Kidney (tissue), 14 donors: ENCODE results near the gene USP35. TPM values are rescaled to one million over a fixed set of nuclear protein-coding genes. Genes with fewer than 3 reads are reported as not detected.

Experiments used
- DNase-seq, 5 donors: peaks; one replicate each; pipeline ENCODE4 v3.0.0-alpha.2; 2013 to 2020
- FAIRE-seq: peaks from 2 replicates; lab custom pipeline; 2012; peaks lifted over from hg19 to GRCh38; lab: Jason Lieb, UNC
- H3K27ac ChIP-seq, 2 donors: one replicate each; pipeline ENCODE4 v1.7.0; 2013; ENCODE audit warnings: low read depth in 2 of 2, low read length in 2 of 2, inconsistent platforms in 1 of 2
- H3K27me3 ChIP-seq: one replicate; pipeline ENCODE4 v1.7.1; 2013; ENCODE audit warnings: low read length, inconsistent platforms; ENCODE audit not compliant: control insufficient read depth, insufficient read depth
- H3K36me3 ChIP-seq, 3 donors: one replicate each; pipeline versions ENCODE4 v1.7.0 to v1.7.1; 2013; ENCODE audit warnings: low read length in 3 of 3, control low read depth in 1 of 3, inconsistent platforms in 1 of 3; ENCODE audit not compliant: insufficient read depth in 3 of 3, control insufficient read depth in 2 of 3
- H3K4me1 ChIP-seq, 3 donors: one replicate each; pipeline versions ENCODE4 v1.7.0 to v1.7.1; 2013; ENCODE audit warnings: low read length in 3 of 3, inconsistent platforms in 1 of 3, low read depth in 1 of 3; ENCODE audit not compliant: control insufficient read depth in 2 of 3, insufficient read depth in 2 of 3
- H3K4me3 ChIP-seq, 3 donors: one replicate each; pipeline versions ENCODE4 v1.7.0 to v1.8.1; 2013; ENCODE audit warnings: low read length in 3 of 3, control low read depth in 1 of 3, inconsistent platforms in 1 of 3
- H3K9ac ChIP-seq, 3 donors: one replicate each; pipeline versions ENCODE4 v1.7.0 to v1.7.1; 2013; ENCODE audit warnings: low read length in 3 of 3, control low read depth in 1 of 3, inconsistent platforms in 1 of 3
- H3K9me3 ChIP-seq, 3 donors: one replicate each; pipeline versions ENCODE4 v1.7.0 to v1.7.1; 2013; ENCODE audit warnings: low read length in 3 of 3, control low read depth in 1 of 3, inconsistent platforms in 1 of 3; ENCODE audit not compliant: control insufficient read depth in 2 of 3, insufficient read depth in 1 of 3
- intact Hi-C: fragments of 100-400 bp; cut with DNase I; formaldehyde crosslinking; loops from one replicate; pipeline ENCODE4 v1.11.1; 2022
- polyA plus RNA-seq: library from polyadenylated mRNA; stranded (reverse); fragments of 350-450 nt; fragmentation: Illumina TruSeq; extraction: RNeasy Lipid Tissue Mini Kit (QIAGEN cat#74804); gene quantifications from one replicate; pipeline ENCODE4 v1.2.3, GENCODE V29; 2014; ENCODE audit warnings: low read depth, low replicate concordance; ENCODE audit not compliant: insufficient read depth
- total RNA-seq: library from RNA; stranded (reverse); fragmentation: NEBNext Ultra II Directional; extraction: Animal tissue kit (Norgen Biotek cat#: 25700); gene quantifications from one replicate; pipeline ENCODE4 v1.2.1, GENCODE V29; 2021
- TF ChIP-seq, protein P1 (sequence below): IDR thresholded peaks from 3 replicates; pipeline ENCODE4 v1.5.1; 2012; ENCODE audit warnings: mild to moderate bottlenecking, moderate library complexity, borderline replicate concordance; ENCODE audit not compliant: insufficient read depth; ENCODE audit errors: extremely low read depth
- donor health status: control.
- donor health status: control.
- donor health status: control.
- donor health status: control.
- donor health status: control.
- donor health status: DM: yes; HTN: yes; CAD: no.
- donor health status: Normal renal cell carcinoma (clear cell type).

Gene USP35
- total and polyA plus RNA-seq, 2 donors from 2014 or later = 4.0 to 7.7 TPM

DNA sequence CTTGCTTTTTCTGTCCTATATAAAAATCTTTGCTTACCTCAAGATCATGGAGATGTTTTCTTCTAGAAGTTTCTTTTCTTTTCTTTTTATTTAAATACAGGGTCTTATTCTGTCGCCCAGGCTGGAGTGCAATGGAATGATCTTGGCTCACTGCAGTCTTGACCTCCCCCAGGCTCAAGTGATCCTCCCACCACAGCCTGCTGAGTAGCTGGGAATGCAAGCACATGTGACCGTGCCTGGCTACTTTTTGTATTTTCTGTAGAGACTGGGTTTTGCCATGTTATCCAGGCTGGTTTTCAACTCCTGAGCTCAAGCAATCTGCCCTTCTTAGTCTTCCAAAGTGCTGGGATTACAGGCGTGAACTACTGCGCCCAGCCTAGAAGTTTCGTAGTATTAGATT is 45.3 kb downstream of the USP35 start:
- no peaks in the 10 kb centered on the region for H3K27me3 ChIP-seq
- H3K4me3 ChIP-seq = no peak overlapping the region
- H3K9ac ChIP-seq = no peak overlapping the region
- H3K36me3 ChIP-seq = no peaks in the 10 kb centered on the region
- FAIRE-seq = no peak
- no peaks in the 10 kb centered on the region for H3K4me1 ChIP-seq
- TF ChIP-seq, protein P1, sequence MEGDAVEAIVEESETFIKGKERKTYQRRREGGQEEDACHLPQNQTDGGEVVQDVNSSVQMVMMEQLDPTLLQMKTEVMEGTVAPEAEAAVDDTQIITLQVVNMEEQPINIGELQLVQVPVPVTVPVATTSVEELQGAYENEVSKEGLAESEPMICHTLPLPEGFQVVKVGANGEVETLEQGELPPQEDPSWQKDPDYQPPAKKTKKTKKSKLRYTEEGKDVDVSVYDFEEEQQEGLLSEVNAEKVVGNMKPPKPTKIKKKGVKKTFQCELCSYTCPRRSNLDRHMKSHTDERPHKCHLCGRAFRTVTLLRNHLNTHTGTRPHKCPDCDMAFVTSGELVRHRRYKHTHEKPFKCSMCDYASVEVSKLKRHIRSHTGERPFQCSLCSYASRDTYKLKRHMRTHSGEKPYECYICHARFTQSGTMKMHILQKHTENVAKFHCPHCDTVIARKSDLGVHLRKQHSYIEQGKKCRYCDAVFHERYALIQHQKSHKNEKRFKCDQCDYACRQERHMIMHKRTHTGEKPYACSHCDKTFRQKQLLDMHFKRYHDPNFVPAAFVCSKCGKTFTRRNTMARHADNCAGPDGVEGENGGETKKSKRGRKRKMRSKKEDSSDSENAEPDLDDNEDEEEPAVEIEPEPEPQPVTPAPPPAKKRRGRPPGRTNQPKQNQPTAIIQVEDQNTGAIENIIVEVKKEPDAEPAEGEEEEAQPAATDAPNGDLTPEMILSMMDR = no peak
- no peak overlapping the region for H3K27ac ChIP-seq
- peaks cover 0 to 3% (median 0%) of the 10 kb centered on the region in 3 donors for H3K9me3 ChIP-seq
- intact Hi-C loops = no loop called here
- no peak for DNase-seq

DNA sequence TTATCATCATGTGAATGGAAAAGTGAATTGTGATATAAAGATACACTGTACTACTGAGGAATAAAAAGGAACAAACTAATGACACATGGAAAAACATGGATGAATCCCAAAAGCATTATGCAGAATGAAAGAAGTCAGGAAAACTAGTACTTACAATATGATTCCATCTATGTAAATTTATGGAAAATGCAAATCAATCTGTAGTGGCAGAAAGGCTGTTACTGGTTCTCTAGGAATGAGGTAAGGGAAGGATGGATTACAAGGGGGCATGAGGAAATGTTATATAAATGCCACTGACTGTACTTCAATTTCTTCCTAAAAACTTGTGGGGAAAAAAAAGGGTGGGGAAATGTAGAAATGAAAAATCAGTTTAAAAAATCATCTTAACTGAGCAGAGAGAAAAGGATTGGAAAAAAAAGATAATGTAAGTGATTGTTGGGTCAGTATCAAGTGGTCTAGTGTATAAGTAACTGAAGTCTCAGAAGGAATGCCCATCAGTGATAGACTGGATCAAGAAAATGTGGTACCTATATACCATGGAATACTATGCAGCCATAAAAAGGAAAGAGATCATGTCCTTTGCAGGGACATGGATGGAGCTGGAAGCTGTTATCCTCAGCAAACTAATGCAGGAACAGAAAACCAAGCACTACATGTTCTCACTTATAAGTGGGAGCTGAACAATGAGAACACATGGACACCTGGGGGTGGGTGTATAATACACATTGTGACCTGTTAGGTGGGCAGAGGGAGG is 48.8 kb downstream of the USP35 start:
- TF ChIP-seq, protein P1 = no peak
- no peak for FAIRE-seq
- no peak overlapping the region for H3K27ac ChIP-seq
- H3K9ac ChIP-seq = no peak overlapping the region
- DNase-seq = no peak
- intact Hi-C loops = no loop called here
- H3K4me1 ChIP-seq = no peaks in the 10 kb centered on the region
- H3K4me3 ChIP-seq = no peak overlapping the region
- no peaks in the 10 kb centered on the region for H3K27me3 ChIP-seq
- peaks cover 0 to 7% (median 3%) of the 10 kb centered on the region in 3 donors for H3K9me3 ChIP-seq
- H3K36me3 ChIP-seq = no peaks in the 10 kb centered on the region

DNA sequence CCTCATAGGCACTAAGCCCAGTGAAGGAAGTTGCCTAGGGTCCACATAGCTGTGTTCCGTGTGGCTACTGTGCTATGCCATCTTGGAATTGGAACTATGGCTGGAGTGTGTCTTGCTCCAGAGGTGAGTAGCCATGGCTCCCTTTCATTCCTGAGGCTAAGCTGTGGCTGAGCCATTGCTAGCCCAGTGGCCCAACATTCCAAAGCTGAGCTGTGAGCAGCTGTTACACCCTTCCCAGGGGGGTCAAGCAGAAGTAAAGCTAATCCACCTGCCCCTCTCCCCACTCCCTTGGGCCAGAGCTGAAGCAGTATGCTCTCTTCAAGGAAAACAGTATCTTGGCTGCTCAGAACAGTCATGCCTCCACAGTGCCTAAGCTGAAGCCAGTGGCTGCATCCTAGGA is 51.1 kb downstream of the USP35 start:
- TF ChIP-seq, protein P1 = no peak
- FAIRE-seq (no peak), DNase-seq (no peak)
- Histone ChIP-seq H3K4me1 (no peaks in the 10 kb centered on the region), H3K36me3 (no peaks in the 10 kb centered on the region), H3K27me3 (no peaks in the 10 kb centered on the region), H3K27ac (no peak overlapping the region), H3K4me3 (no peak overlapping the region), H3K9ac (no peak overlapping the region), H3K9me3 (peaks cover 0 to 7% (median 3%) of the 10 kb centered on the region in 3 donors)
- intact Hi-C loops = no loop called here
